GM19351 (cell line): ENCODE data around the gene VWA3B.
A peak's percentile ranks its signal among the peaks of the same experiment; 100 is the strongest.
"Not testable (repeated sequence)": the region's sequence is repeated elsewhere in the genome, so short reads cannot be mapped to it uniquely, and the experiment has no call there.

Experiments
- ATAC-seq: cut with Tn5 transposase; IDR thresholded peaks from one replicate; pipeline ENCODE4 v1.9.1; 2021; ENCODE audit warnings: mild to moderate bottlenecking, moderate library complexity; ENCODE audit not compliant: unreplicated experiment

Gene VWA3B

GRCh38 chr2:98130073-98130472, 43.1 kb downstream of the VWA3B start:
- not testable (repeated sequence) for ATAC-seq

GRCh38 chr2:98134172-98135005, 47.4 kb downstream of the VWA3B start:
- peak; percentile 94 for ATAC-seq

GRCh38 chr2:98137196-98137595, 50.2 kb downstream of the VWA3B start:
- no peak for ATAC-seq

GRCh38 chr2:98138978-98139377, 52.0 kb downstream of the VWA3B start:
- not testable (repeated sequence) for ATAC-seq

- ATAC-seq: no peak
Observed at GRCh38 chr2:98140210-98140609, 53.2 kb downstream of the VWA3B start.

- no peak for ATAC-seq
Observed at GRCh38 chr2:98142106-98142791, 55.3 kb downstream of the VWA3B start.

- no peak for ATAC-seq
Observed at GRCh38 chr2:98145070-98145469, 58.1 kb downstream of the VWA3B start.

- not testable (repeated sequence) for ATAC-seq
Observed at GRCh38 chr2:98147900-98148299, 60.9 kb downstream of the VWA3B start.

GRCh38 chr2:98148595-98149332, 61.8 kb downstream of the VWA3B start:
- ATAC-seq: no peak

- ATAC-seq: no peak
Observed at GRCh38 chr2:98149333-98149697, 62.3 kb downstream of the VWA3B start.

- no peak for ATAC-seq
Observed at GRCh38 chr2:98153481-98153880, 66.5 kb downstream of the VWA3B start.

- no peak for ATAC-seq
Observed at GRCh38 chr2:98155291-98155690, 68.3 kb downstream of the VWA3B start.

- ATAC-seq: no peak
Observed at GRCh38 chr2:98155716-98156115, 68.7 kb downstream of the VWA3B start.

- no peak for ATAC-seq
Observed at GRCh38 chr2:98156304-98156703, 69.3 kb downstream of the VWA3B start.

- ATAC-seq: no peak
Observed at GRCh38 chr2:98157557-98157956, 70.6 kb downstream of the VWA3B start.

- no peak for ATAC-seq
Observed at GRCh38 chr2:98158305-98158704, 71.3 kb downstream of the VWA3B start.

- no peak for ATAC-seq
Observed at GRCh38 chr2:98160554-98160953, 73.6 kb downstream of the VWA3B start.

GRCh38 chr2:98161186-98161585, 74.2 kb downstream of the VWA3B start:
- ATAC-seq: no peak

GRCh38 chr2:98164256-98164655, 77.3 kb downstream of the VWA3B start:
- no peak for ATAC-seq

- ATAC-seq: no peak
Observed at GRCh38 chr2:98165516-98166071, 78.6 kb downstream of the VWA3B start.

- ATAC-seq: no peak
Observed at GRCh38 chr2:98167916-98168315, 80.9 kb downstream of the VWA3B start.
